Gastroesophageal sphincter (tissue), 3 donors: ENCODE data around the gene INHA.

Experiments used
- CTCF ChIP-seq, 4 experiments: fragments of 200-600 bp in 2 of 4; fragments of 450-650 bp in 2 of 4; sonication (generic) in 1 of 4; IDR thresholded peaks; one replicate each; pipeline ENCODE4 v1.5.1; 2017 to 2019; ENCODE audit warnings: antibody characterized with exemption in 4 of 4, mild to moderate bottlenecking in 2 of 4, moderate library complexity in 2 of 4
- POLR2AphosphoS5 ChIP-seq: sonication (generic); formaldehyde crosslinking; IDR thresholded peaks from one replicate; pipeline ENCODE4 v1.6.1; 2017; ENCODE audit warnings: antibody characterized with exemption

- TF ChIP-seq CTCF (IDR thresholded peaks at IDR 0.05), result no peak
- TF ChIP-seq POLR2AphosphoS5, result no peak
Observed at GRCh38 chr2:219556413-219556812, 15.7 kb upstream of the INHA start.
